ENCODE data around the gene PROSER2.

- TF ChIP-seq, protein P1, sequence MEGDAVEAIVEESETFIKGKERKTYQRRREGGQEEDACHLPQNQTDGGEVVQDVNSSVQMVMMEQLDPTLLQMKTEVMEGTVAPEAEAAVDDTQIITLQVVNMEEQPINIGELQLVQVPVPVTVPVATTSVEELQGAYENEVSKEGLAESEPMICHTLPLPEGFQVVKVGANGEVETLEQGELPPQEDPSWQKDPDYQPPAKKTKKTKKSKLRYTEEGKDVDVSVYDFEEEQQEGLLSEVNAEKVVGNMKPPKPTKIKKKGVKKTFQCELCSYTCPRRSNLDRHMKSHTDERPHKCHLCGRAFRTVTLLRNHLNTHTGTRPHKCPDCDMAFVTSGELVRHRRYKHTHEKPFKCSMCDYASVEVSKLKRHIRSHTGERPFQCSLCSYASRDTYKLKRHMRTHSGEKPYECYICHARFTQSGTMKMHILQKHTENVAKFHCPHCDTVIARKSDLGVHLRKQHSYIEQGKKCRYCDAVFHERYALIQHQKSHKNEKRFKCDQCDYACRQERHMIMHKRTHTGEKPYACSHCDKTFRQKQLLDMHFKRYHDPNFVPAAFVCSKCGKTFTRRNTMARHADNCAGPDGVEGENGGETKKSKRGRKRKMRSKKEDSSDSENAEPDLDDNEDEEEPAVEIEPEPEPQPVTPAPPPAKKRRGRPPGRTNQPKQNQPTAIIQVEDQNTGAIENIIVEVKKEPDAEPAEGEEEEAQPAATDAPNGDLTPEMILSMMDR (optimal IDR thresholded peaks at IDR 0.05 in 1 of 3, IDR thresholded peaks at IDR 0.05 in 1 of 3, conservative IDR thresholded peaks at IDR 0.05 in 1 of 3; ENCODE audit: extremely low read depth in 1 of 3, insufficient read depth in 2 of 3, low read length in 3 of 3): no peak
- TF ChIP-seq EZH2 (IDR thresholded peaks at IDR 0.05; ENCODE audit: low read length): no peak
Observed at GRCh38 chr10:11875494-11876281, 52.5 kb downstream of the PROSER2 start.
